Transverse colon (tissue), 4 donors: Measurements from ENCODE around the gene ZNF423.

Experiments used
- CTCF ChIP-seq, 5 experiments: fragments of 200-600 bp in 3 of 5; fragments of 450-650 bp in 2 of 5; sonication (generic) in 3 of 5; IDR thresholded peaks; 1 replicate in 2 of 5; 2 replicates in 3 of 5; pipeline ENCODE4 v1.5.1; 2016 to 2017; ENCODE audit warnings: antibody characterized with exemption in 5 of 5, inconsistent platforms in 3 of 5, mild to moderate bottlenecking in 2 of 5, moderate library complexity in 1 of 5
- EP300 ChIP-seq: sonication (generic); formaldehyde crosslinking; IDR thresholded peaks from one replicate; pipeline ENCODE4 v1.6.1; 2017; ENCODE audit warnings: antibody characterized with exemption, low read depth
- POLR2A ChIP-seq: fragments of 450-650 bp; IDR thresholded peaks from one replicate; pipeline ENCODE4 v1.6.1; 2016; ENCODE audit warnings: antibody characterized with exemption, mild to moderate bottlenecking, moderate library complexity
- POLR2AphosphoS5 ChIP-seq, 3 donors: sonication (generic); formaldehyde crosslinking; IDR thresholded peaks; one replicate each; pipeline ENCODE4 v1.6.1; 2016; ENCODE audit warnings: antibody characterized with exemption in 3 of 3

- TF ChIP-seq CTCF (IDR thresholded peaks at IDR 0.05) = no peak
- no peak for TF ChIP-seq POLR2AphosphoS5 (IDR thresholded peaks at IDR 0.05)
- no peak for TF ChIP-seq EP300
- TF ChIP-seq POLR2A = no peak
Measured at GRCh38 chr16:49494891-49495566, 360.9 kb downstream of the ZNF423 start.
